Colonic mucosa (tissue), 4 donors: ENCODE measurements around the gene TEX14. TPM values are rescaled to one million over a fixed set of nuclear protein-coding genes. Genes with fewer than 3 reads are reported as not detected.

ENCODE experiments used
- DNase-seq: peaks from one replicate; pipeline ENCODE4 v3.0.0-alpha.2; 2020
- H3K27ac ChIP-seq: fragments of 200-600 bp; one replicate; pipeline ENCODE4 v1.8.0; 2021
- H3K27me3 ChIP-seq: fragments of 200-600 bp; one replicate; pipeline ENCODE4 v1.8.0; 2021
- H3K36me3 ChIP-seq: fragments of 200-600 bp; one replicate; pipeline ENCODE4 v1.8.0; 2021
- H3K4me1 ChIP-seq: fragments of 200-600 bp; one replicate; pipeline ENCODE4 v1.8.0; 2021; ENCODE audit warnings: mild to moderate bottlenecking
- H3K4me3 ChIP-seq: fragments of 200-600 bp; one replicate; pipeline ENCODE4 v1.8.0; 2021
- H3K9ac ChIP-seq, 2 donors: one replicate each; pipeline ENCODE4 v1.7.0; 2013; ENCODE audit warnings: control low read depth in 2 of 2, low read depth in 2 of 2, low read length in 2 of 2
- H3K9me3 ChIP-seq: fragments of 200-600 bp; one replicate; pipeline ENCODE4 v1.8.0; 2021
- intact Hi-C: fragments of 100-400 bp; cut with DNase I; formaldehyde crosslinking; loops from one replicate; pipeline ENCODE4 v1.14.1; 2022
- total RNA-seq, 2 donors: library from RNA; stranded (reverse); fragmentation: NEBNext Ultra II Directional in 1 of 2; extraction: Animal tissue kit (Norgen Biotek cat#: 25700) in 1 of 2; gene quantifications; one replicate each; pipeline ENCODE4 v1.2.1, GENCODE V29; 2021
- TF ChIP-seq, protein P1 (sequence below): fragments of 200-600 bp; IDR thresholded peaks from one replicate; pipeline ENCODE4 v1.8.0; 2022; ENCODE audit warnings: antibody characterized with exemption, mild to moderate bottlenecking
- donor health status: healthy.
- donor health status: DM: no; HTN: no; CAD: no.
- donor health status: DM: no; HTN: no; CAD: no.

TEX14 gene
- total RNA-seq, 2 donors from 2014 or later: 0.10 TPM; not detected in 1

DNA sequence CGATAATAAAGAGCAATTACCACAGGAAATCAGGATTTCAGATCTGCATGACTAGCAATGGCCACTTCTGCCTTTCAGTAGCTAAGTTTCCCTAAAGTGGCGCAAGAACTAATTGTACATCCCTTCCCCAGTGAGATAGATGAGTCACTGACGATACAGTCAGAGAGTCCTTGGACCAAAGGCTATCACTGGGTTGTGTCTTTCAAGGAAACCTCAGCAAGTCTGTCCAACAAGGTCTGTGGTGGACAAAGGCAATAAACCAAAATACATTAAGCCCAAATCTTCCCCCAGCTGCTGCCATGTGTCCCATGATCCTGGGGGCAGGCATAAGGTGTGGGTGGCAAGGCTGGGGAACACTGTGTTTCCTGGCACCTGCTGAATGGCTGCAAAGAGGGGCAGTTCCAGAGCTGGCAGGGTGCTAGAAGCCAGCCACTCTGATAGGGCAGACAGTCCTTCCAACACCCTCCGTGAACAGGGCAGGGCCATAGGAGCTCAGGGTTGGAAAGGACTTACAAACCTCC lies 156.9 kb downstream of the TEX14 start:
- TF ChIP-seq, protein P1, sequence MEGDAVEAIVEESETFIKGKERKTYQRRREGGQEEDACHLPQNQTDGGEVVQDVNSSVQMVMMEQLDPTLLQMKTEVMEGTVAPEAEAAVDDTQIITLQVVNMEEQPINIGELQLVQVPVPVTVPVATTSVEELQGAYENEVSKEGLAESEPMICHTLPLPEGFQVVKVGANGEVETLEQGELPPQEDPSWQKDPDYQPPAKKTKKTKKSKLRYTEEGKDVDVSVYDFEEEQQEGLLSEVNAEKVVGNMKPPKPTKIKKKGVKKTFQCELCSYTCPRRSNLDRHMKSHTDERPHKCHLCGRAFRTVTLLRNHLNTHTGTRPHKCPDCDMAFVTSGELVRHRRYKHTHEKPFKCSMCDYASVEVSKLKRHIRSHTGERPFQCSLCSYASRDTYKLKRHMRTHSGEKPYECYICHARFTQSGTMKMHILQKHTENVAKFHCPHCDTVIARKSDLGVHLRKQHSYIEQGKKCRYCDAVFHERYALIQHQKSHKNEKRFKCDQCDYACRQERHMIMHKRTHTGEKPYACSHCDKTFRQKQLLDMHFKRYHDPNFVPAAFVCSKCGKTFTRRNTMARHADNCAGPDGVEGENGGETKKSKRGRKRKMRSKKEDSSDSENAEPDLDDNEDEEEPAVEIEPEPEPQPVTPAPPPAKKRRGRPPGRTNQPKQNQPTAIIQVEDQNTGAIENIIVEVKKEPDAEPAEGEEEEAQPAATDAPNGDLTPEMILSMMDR: no peak
- no peak overlapping the region for H3K4me3 ChIP-seq
- no peaks in the 10 kb centered on the region for H3K4me1 ChIP-seq
- no peak overlapping the region for H3K9ac ChIP-seq
- DNase-seq: no peak
- H3K27ac ChIP-seq: no peak overlapping the region
- H3K9me3 ChIP-seq: no peaks in the 10 kb centered on the region
- H3K36me3 ChIP-seq: no peaks in the 10 kb centered on the region
- no peaks in the 10 kb centered on the region for H3K27me3 ChIP-seq
- intact Hi-C loops: no loop called here

DNA sequence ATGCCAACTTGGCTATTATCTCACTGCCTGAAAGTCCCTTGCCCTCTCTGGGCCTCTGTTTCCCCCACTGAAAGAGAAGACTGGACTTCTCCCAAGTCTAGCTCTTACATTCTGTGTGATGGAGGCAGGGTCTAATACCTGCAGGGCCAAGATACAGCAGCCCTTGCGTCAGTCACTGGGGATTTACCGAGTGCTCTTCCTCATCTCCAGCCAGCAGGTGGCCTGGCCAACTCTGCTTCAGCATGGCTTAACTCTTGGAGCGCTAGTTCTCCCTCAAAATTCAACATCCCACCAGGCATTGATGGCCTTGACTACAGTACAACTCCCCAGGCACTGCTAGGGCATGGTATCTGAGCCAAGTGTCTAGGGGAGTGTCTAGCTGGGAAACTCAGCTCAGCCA lies 157.5 kb downstream of the TEX14 start:
- H3K4me3 ChIP-seq: no peak overlapping the region
- H3K9ac ChIP-seq: no peak overlapping the region
- DNase-seq: no peak
- no peaks in the 10 kb centered on the region for H3K9me3 ChIP-seq
- intact Hi-C loops: no loop called here
- no peaks in the 10 kb centered on the region for H3K27me3 ChIP-seq
- H3K4me1 ChIP-seq: no peaks in the 10 kb centered on the region
- H3K36me3 ChIP-seq: no peaks in the 10 kb centered on the region
- TF ChIP-seq, protein P1: no peak
- no peak overlapping the region for H3K27ac ChIP-seq

DNA sequence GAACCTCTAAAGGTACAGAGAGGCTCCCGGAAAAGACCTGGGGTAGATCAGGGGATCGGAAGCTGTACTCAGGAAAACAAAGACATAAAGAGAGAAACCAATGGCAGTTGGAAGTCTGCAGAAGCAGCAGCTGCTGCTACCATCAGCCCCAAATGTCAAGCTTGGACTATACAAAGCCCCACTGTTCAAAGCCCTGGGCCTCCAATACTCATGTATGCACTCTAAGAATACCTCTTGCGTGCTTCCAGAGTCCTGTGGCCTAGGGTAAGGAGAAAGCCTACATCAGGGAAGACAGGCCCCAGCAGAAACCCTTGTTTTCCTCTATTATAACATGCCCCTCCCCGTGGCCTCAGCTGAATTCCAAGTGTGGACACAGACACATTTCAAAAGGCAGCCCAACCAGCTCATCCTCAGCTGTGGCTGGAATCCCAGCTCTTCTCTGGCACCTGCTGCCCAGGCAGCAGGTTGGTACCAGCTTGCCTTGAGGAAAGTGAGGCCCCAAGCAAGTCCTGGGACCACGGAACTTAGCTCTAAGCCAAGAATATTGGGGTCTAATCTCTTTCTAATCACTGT lies 158.1 kb downstream of the TEX14 start:
- Histone ChIP-seq H3K9ac (no peak overlapping the region), H3K36me3 (no peaks in the 10 kb centered on the region), H3K9me3 (no peaks in the 10 kb centered on the region), H3K4me1 (no peaks in the 10 kb centered on the region), H3K27ac (no peak overlapping the region), H3K27me3 (no peaks in the 10 kb centered on the region), H3K4me3 (no peak overlapping the region)
- TF ChIP-seq, protein P1: no peak
- no peak for DNase-seq
- intact Hi-C loops: no loop called here

DNA sequence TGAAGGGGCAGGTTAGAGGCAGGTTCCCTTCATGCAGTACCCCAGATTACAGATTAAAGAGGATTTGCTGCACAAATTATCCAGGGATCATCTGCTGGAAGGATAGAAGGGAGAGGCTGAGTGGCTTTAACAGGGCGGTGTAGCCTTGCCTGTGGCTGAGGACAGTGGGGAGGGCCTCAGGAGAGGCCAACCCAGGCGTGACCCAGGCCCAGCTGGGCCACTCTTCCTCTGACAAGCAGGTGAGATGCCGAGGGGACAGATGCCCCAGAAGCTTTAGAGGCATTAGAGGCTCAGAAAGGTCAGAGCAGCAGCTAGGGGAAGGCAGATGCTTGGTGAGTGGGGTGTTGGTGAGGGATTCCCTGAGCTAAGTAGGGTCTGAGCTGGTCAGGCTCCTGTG lies 159.3 kb downstream of the TEX14 start:
- no peak for DNase-seq
- intact Hi-C loops: no loop called here
- Histone ChIP-seq H3K4me1 (no peaks in the 10 kb centered on the region), H3K27ac (no peak overlapping the region), H3K36me3 (no peaks in the 10 kb centered on the region), H3K4me3 (no peak overlapping the region), H3K9me3 (no peaks in the 10 kb centered on the region), H3K9ac (no peak overlapping the region), H3K27me3 (no peaks in the 10 kb centered on the region)
- TF ChIP-seq, protein P1: no peak

DNA sequence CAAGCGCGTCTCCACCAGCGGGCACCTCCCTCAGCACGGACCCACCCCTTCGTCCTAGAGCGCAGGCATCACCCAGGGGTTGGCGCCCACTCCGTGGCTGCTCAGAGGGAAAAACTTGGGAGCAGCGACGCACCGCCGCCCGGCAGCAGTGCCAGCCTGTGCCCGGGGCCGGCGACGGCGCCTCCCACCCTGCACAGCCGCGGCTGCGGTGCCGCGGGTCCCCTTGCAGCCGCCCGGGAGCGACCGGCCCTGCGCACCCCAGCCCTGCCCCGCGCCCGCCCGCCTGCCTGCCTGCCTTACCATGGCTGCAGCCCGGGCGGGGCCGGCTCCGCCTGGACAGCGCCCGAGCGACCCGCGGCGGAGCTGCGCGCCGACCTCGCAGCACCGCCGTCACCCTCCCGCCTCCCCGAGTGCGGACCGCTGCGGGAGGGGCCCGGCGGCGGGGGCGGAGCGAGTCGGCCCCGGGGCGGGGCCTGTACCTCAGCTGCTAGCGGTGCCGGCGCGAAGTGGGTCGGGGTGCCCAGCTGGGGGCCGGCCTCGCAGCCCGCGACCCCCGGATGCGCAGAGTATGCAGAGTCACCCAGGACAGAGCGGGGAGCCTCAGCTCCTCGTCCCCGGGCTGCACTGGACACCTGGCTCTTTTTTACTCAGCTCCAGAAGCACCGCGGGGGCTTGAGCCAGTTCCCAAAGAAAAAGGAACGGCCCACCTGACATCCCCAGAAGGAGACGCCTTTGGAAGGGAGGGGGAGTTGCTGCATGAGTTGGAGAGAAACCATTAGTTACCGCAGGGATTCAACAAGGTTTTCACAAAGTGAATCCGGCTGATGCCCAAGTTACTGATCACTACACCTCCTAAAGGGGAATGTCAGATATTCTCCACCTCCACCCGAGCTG lies 159.9 kb downstream of the TEX14 start:
- intact Hi-C loops: no loop called here
- Histone ChIP-seq H3K27me3 (no peaks in the 10 kb centered on the region), H3K9ac (peak overlapping the region in 1 of 2 donors; percentile 68), H3K9me3 (no peaks in the 10 kb centered on the region), H3K36me3 (no peaks in the 10 kb centered on the region), H3K4me3 (peak overlapping the region; percentile 40), H3K4me1 (no peaks in the 10 kb centered on the region), H3K27ac (no peak overlapping the region)
- DNase-seq: peak; percentile 52
- TF ChIP-seq, protein P1: no peak
